Prostate gland (tissue), 2 donors: ENCODE results near the gene TENT5C.

Experiments
- CTCF ChIP-seq, 4 experiments: fragments of 200-600 bp in 2 of 4; fragments of 450-650 bp in 2 of 4; sonication (generic) in 2 of 4; IDR thresholded peaks; 1 replicate in 3 of 4; 2 replicates in 1 of 4; pipeline ENCODE4 v1.5.1; 2016 to 2019; ENCODE audit warnings: antibody characterized with exemption in 4 of 4, mild to moderate bottlenecking in 2 of 4, moderate library complexity in 2 of 4
- POLR2A ChIP-seq: fragments of 450-650 bp; IDR thresholded peaks from one replicate; pipeline ENCODE4 v1.6.1; 2016; ENCODE audit warnings: antibody characterized with exemption, mild to moderate bottlenecking
- POLR2AphosphoS5 ChIP-seq: sonication (generic); formaldehyde crosslinking; IDR thresholded peaks from one replicate; pipeline ENCODE4 v1.6.1; 2017; ENCODE audit warnings: antibody characterized with exemption

GRCh38 chr1:117660271-117660965, 54.6 kb downstream of the TENT5C start:
- TF ChIP-seq CTCF (IDR thresholded peaks at IDR 0.05) (no peak), POLR2AphosphoS5 (no peak), POLR2A (no peak)
